Raji (cell line): ENCODE results near the gene NDUFAF2.

Experiments
- POLR2A ChIP-seq: IDR thresholded peaks from 2 replicates; pipeline ENCODE4 v1.6.1; 2011; ENCODE audit warnings: low read depth, low read length, control low read depth; ENCODE audit not compliant: insufficient read depth

NDUFAF2 gene

GRCh38 chr5:60972231-60972630 lies 27.2 kb downstream of the NDUFAF2 start:
- TF ChIP-seq POLR2A = no peak

- no peak for TF ChIP-seq POLR2A
Observed at GRCh38 chr5:60977956-60978737, 33.1 kb downstream of the NDUFAF2 start.

GRCh38 chr5:60978968-60979367 lies 34.0 kb downstream of the NDUFAF2 start:
- TF ChIP-seq POLR2A = no peak

GRCh38 chr5:60980511-60980910 lies 35.5 kb downstream of the NDUFAF2 start:
- TF ChIP-seq POLR2A = no peak

GRCh38 chr5:60989790-60990189 lies 44.8 kb downstream of the NDUFAF2 start:
- TF ChIP-seq POLR2A = no peak

- TF ChIP-seq POLR2A = no peak
Observed at GRCh38 chr5:60992871-60993270, 47.9 kb downstream of the NDUFAF2 start.

- TF ChIP-seq POLR2A = no peak
Observed at GRCh38 chr5:60993425-60993824, 48.4 kb downstream of the NDUFAF2 start.

- no peak for TF ChIP-seq POLR2A
Observed at GRCh38 chr5:60993875-60994571, 49.0 kb downstream of the NDUFAF2 start.

GRCh38 chr5:60996368-60996767 lies 51.4 kb downstream of the NDUFAF2 start:
- TF ChIP-seq POLR2A = no peak

- no peak for TF ChIP-seq POLR2A
Observed at GRCh38 chr5:60997721-60998120, 52.7 kb downstream of the NDUFAF2 start.

- no peak for TF ChIP-seq POLR2A
Observed at GRCh38 chr5:61000887-61001286, 55.9 kb downstream of the NDUFAF2 start.

- no peak for TF ChIP-seq POLR2A
Observed at GRCh38 chr5:61001647-61002046, 56.6 kb downstream of the NDUFAF2 start.

GRCh38 chr5:61002611-61003355 lies 57.8 kb downstream of the NDUFAF2 start:
- no peak for TF ChIP-seq POLR2A

GRCh38 chr5:61004448-61004847 lies 59.4 kb downstream of the NDUFAF2 start:
- no peak for TF ChIP-seq POLR2A

- no peak for TF ChIP-seq POLR2A
Observed at GRCh38 chr5:61009907-61010306, 64.9 kb downstream of the NDUFAF2 start.
